Upper lobe of right lung (tissue), 1 donor: ENCODE results near the gene INO80E. TPM values are rescaled to one million over a fixed set of nuclear protein-coding genes. Genes with fewer than 3 reads are reported as not detected.
"Not testable (repeated sequence)": the region's sequence is repeated elsewhere in the genome, so short reads cannot be mapped to it uniquely, and the experiment has no call there.

Experiments used
- ATAC-seq: fragments of 200-7000 bp; cut with Tn5 transposase; one replicate; pipeline ENCODE4 v1.9.1; 2020; ENCODE audit warnings: mild to moderate bottlenecking, moderate library complexity
- DNase-seq: peaks from one replicate; pipeline ENCODE4 v3.0.0-alpha.2; 2020
- H3K27ac ChIP-seq: fragments of 200-600 bp; one replicate; pipeline ENCODE4 v1.8.0; 2022
- H3K27me3 ChIP-seq: fragments of 200-600 bp; one replicate; pipeline ENCODE4 v1.8.0; 2022; ENCODE audit warnings: mild to moderate bottlenecking
- H3K36me3 ChIP-seq: fragments of 200-600 bp; one replicate; pipeline ENCODE4 v1.8.0; 2022
- H3K4me1 ChIP-seq: fragments of 200-600 bp; one replicate; pipeline ENCODE4 v1.8.0; 2022
- H3K4me3 ChIP-seq: fragments of 200-600 bp; one replicate; pipeline ENCODE4 v1.8.0; 2022; ENCODE audit warnings: mild to moderate bottlenecking
- H3K9me3 ChIP-seq: fragments of 200-600 bp; one replicate; pipeline ENCODE4 v1.8.0; 2022
- CTCF ChIP-seq: fragments of 200-600 bp; IDR thresholded peaks from one replicate; pipeline ENCODE4 v1.8.0; 2022; ENCODE audit warnings: antibody characterized with exemption
- intact Hi-C: fragments of 100-400 bp; cut with DNase I; formaldehyde crosslinking; loops from one replicate; pipeline ENCODE4 v1.11.0; 2022
- total RNA-seq: library from RNA; stranded (reverse); fragmentation: NEBNext Ultra II Directional; extraction: Animal tissue kit (Norgen Biotek cat#: 25700); gene quantifications from one replicate; pipeline ENCODE4 v1.2.1, GENCODE V29; 2021
- donor health status: DM: no; HTN: yes; CAD: no; lungs with severe emphysema.

INO80E gene
- total RNA-seq, 1 donor from 2014 or later: 65.3 TPM

- Histone ChIP-seq H3K9me3 (no peaks in the 10 kb centered on the region), H3K36me3 (no peaks in the 10 kb centered on the region), H3K4me1 (peaks cover 5% of the 10 kb centered on the region), H3K4me3 (peak within 1 kb of the TSS; percentile 34), H3K27me3 (peaks cover 42% of the 10 kb centered on the region), H3K27ac (no peak within 1 kb of the TSS)
- ATAC-seq (peak; percentile 8), DNase-seq (no peak)
- TF ChIP-seq CTCF: no peak
- intact Hi-C loops: loop anchor here (10.0 kb wide), 1 partner anchor 316 kb away; no protein-coding TSS in a partner anchor
Measured at GRCh38 chr16:30010844-30011713, 15.0 kb downstream of the INO80E start, which contains the start of gene DOC2A. TSS of gene DOC2A (minus strand) at chr16:30011027. CDS start at chr16:30010222, 805 bp downstream.

- peaks cover 42% of the 10 kb centered on the region for H3K27me3 ChIP-seq
- H3K9me3 ChIP-seq: no peaks in the 10 kb centered on the region
- H3K4me3 ChIP-seq: no peak overlapping the region
- no peak overlapping the region for H3K27ac ChIP-seq
- DNase-seq: no peak
- TF ChIP-seq CTCF: no peak
- H3K36me3 ChIP-seq: no peaks in the 10 kb centered on the region
- intact Hi-C loops: loop anchor here (10.0 kb wide), 1 partner anchor 317 kb away; no protein-coding TSS in a partner anchor
- peaks cover 5% of the 10 kb centered on the region for H3K4me1 ChIP-seq
- ATAC-seq: no peak
Measured at GRCh38 chr16:30011714-30012504, 15.9 kb downstream of the INO80E start.

GRCh38 chr16:30012598-30012997, 16.6 kb downstream of the INO80E start:
- H3K27me3 ChIP-seq: peaks cover 42% of the 10 kb centered on the region
- intact Hi-C loops: loop anchor here (10.0 kb wide), 1 partner anchor 318 kb away; no protein-coding TSS in a partner anchor
- not testable (repeated sequence) for ATAC-seq

GRCh38 chr16:30015450-30015849, 19.4 kb downstream of the INO80E start:
- intact Hi-C loops: loop anchor here (10.0 kb wide), 1 partner anchor 321 kb away; no protein-coding TSS in a partner anchor
- H3K4me1 ChIP-seq, H3K4me3 ChIP-seq, H3K36me3 ChIP-seq, ATAC-seq, H3K9me3 ChIP-seq, DNase-seq, H3K27ac ChIP-seq: not testable (repeated sequence)
- peaks cover 20% of the 10 kb centered on the region for H3K27me3 ChIP-seq

More at GRCh38 chr16:30012598-30012997, 16.6 kb downstream of the INO80E start:
- not testable (repeated sequence) for H3K4me3 ChIP-seq, H3K4me1 ChIP-seq, DNase-seq, H3K36me3 ChIP-seq, H3K9me3 ChIP-seq, H3K27ac ChIP-seq

GRCh38 chr16:30016555-30017276, 20.7 kb downstream of the INO80E start:
- Histone ChIP-seq H3K27me3 (peaks cover 8% of the 10 kb centered on the region), H3K36me3 (no peaks in the 10 kb centered on the region), H3K4me1 (no peaks in the 10 kb centered on the region), H3K9me3 (no peaks in the 10 kb centered on the region), H3K27ac (no peak overlapping the region), H3K4me3 (no peak overlapping the region)
- TF ChIP-seq CTCF: no peak
- intact Hi-C loops: loop anchor here (10.0 kb wide), 1 partner anchor 322 kb away; no protein-coding TSS in a partner anchor
- ATAC-seq: no peak
- DNase-seq: no peak

- intact Hi-C loops: loop anchor here (10.0 kb wide), 1 partner anchor 322 kb away; no protein-coding TSS in a partner anchor
- Histone ChIP-seq H3K9me3 (no peaks in the 10 kb centered on the region), H3K36me3 (no peaks in the 10 kb centered on the region), H3K27me3 (peaks cover 2% of the 10 kb centered on the region), H3K4me1 (no peaks in the 10 kb centered on the region), H3K4me3 (no peak overlapping the region), H3K27ac (no peak overlapping the region)
- ATAC-seq (no peak), DNase-seq (no peak)
- no peak for TF ChIP-seq CTCF
Measured at GRCh38 chr16:30017277-30017656, 21.2 kb downstream of the INO80E start.

- not testable (repeated sequence) for H3K27me3 ChIP-seq, H3K4me3 ChIP-seq, H3K36me3 ChIP-seq, DNase-seq, H3K27ac ChIP-seq, H3K9me3 ChIP-seq, ATAC-seq, H3K4me1 ChIP-seq
- intact Hi-C loops: loop anchor here (10.0 kb wide), 1 partner anchor 323 kb away; no protein-coding TSS in a partner anchor
Measured at GRCh38 chr16:30017937-30018336, 21.9 kb downstream of the INO80E start.
